Spleen (tissue), 7 donors: Measurements from ENCODE around the gene PRPF31.

Experiments
- POLR2AphosphoS5 ChIP-seq, 3 donors: sonication (generic); formaldehyde crosslinking; IDR thresholded peaks; one replicate each; pipeline ENCODE4 v1.5.1; 2017; ENCODE audit warnings: antibody characterized with exemption in 3 of 3
- TF ChIP-seq, protein P1 (sequence below), 11 experiments: fragments of 200-600 bp in 7 of 11; fragments of 450-650 bp in 4 of 11; sonication (generic) in 4 of 11; IDR thresholded peaks in 8 of 11; conservative IDR thresholded peaks in 3 of 11; 1 replicate in 7 of 11; 2 replicates in 4 of 11; pipeline versions ENCODE4 v1.4.0 to v1.8.0; 2016 to 2021; ENCODE audit warnings: antibody characterized with exemption in 11 of 11, inconsistent platforms in 4 of 11, mild to moderate bottlenecking in 1 of 11
- donor health status: DM: no; HTN: no; CAD: no; lungs with moderate emphysema.
- donor health status: DM: no; HTN: no; CAD: no.
- donor health status: DM: no; HTN: no; CAD: no.

DNA sequence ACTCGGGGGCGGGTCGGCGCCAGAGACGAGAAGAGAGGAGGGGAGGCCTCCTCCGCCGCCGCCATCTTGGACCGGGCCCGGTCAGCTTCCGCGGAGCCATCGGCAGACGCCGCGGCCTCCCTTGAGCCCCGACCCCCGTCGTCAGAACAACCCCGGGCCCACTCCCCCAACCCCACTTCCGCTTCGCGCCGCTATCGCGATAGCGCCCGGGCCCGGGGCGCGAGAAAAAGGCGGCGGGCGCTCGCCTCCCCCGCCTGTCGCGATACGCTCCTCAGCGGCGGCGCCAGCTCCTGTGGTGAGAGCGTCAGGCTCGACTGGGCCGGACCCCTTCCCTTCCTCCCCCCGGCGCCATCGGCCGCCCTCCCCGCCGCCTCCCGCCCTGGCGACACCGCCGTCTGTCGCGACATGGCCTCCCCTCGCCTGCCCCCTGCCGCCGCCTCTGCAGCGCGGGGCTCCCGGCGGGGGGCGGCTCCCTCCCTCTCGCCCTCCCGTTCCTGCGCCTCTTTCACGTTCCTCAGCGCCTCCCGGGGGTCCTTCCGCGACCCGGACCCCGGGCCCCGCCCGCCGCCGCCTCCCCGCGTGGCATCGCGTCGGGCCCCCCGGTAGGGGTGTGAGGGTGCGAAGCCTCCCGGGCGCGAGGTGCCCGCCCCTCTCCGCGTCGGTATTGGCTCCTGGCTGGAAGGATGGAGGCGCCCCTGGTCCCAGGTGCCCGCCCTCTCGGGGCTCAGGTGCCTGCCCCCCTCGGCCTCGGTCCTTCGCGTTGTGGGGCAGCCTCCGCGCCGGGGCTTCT lies 22.3 kb downstream of the PRPF31 start, which contains the start of gene CNOT3:
- TF ChIP-seq, protein P1, sequence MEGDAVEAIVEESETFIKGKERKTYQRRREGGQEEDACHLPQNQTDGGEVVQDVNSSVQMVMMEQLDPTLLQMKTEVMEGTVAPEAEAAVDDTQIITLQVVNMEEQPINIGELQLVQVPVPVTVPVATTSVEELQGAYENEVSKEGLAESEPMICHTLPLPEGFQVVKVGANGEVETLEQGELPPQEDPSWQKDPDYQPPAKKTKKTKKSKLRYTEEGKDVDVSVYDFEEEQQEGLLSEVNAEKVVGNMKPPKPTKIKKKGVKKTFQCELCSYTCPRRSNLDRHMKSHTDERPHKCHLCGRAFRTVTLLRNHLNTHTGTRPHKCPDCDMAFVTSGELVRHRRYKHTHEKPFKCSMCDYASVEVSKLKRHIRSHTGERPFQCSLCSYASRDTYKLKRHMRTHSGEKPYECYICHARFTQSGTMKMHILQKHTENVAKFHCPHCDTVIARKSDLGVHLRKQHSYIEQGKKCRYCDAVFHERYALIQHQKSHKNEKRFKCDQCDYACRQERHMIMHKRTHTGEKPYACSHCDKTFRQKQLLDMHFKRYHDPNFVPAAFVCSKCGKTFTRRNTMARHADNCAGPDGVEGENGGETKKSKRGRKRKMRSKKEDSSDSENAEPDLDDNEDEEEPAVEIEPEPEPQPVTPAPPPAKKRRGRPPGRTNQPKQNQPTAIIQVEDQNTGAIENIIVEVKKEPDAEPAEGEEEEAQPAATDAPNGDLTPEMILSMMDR (IDR thresholded peaks at IDR 0.05 in 8 of 11, conservative IDR thresholded peaks at IDR 0.05 in 3 of 11): peak in 1 of 11 experiments; percentile 32
- peak; percentile 94 to 96 (median 95) for TF ChIP-seq POLR2AphosphoS5 (IDR thresholded peaks at IDR 0.05)
